ENCODE measurements around the gene FAM241B. TPM values are rescaled to one million over a fixed set of nuclear protein-coding genes. Genes with fewer than 3 reads are reported as not detected.
A peak's percentile ranks its signal among the peaks of the same experiment; 100 is the strongest.

The FAM241B gene
- total and polyA plus RNA-seq, 2 donors (not counting 1 experiment from before 2014, with no cell fraction given): 0.54 to 0.64 TPM

- no peak overlapping the region for H3K9ac ChIP-seq (ENCODE audit: low read length)
- no peaks in the 10 kb centered on the region for H4K20me1 ChIP-seq (ENCODE audit: control insufficient read depth, insufficient read depth, low read length, poor library complexity, severe bottlenecking)
- Mint-ChIP-seq H3K4me1 (peaks cover 6% of the 10 kb centered on the region), H3K27ac (no peak overlapping the region), H3K4me3 (peak overlapping the region; percentile 48), H3K27me3 (peaks cover 40% of the 10 kb centered on the region), H3K9me3 (ENCODE audit: insufficient read depth) (peaks cover 2% of the 10 kb centered on the region)
- no peak for DNase-seq
- 70% methylated on average over 2 of the region's 2 CpGs for WGBS (ENCODE audit: insufficient coverage)
- H3K79me2 ChIP-seq (ENCODE audit: control insufficient read depth, insufficient read depth, low read length): no peaks in the 10 kb centered on the region
- ChIA-PET CTCF (interaction anchor here (0.6 to 1.5 kb wide), 4 partner anchors 14 to 330 kb away, joined by 3 to 6 read pairs (median 3); no protein-coding TSS in a partner anchor), POLR2A (no interaction called here)
- peak overlapping the region; percentile 75 for H3K4me2 ChIP-seq (replicated peaks; ENCODE audit: low read depth, low read length, poor library complexity, severe bottlenecking)
- intact Hi-C loops (cut with micrococcal nuclease): no loop called here
- H3K36me3 ChIP-seq (replicated peaks in 1 of 2; ENCODE audit: control extremely low read depth in 1 of 2, control insufficient read depth in 1 of 2, extremely low read depth in 1 of 2, insufficient read depth in 2 of 2, low read length in 1 of 2): no peaks in the 10 kb centered on the region
- H2AFZ ChIP-seq (ENCODE audit: insufficient read depth, low read depth, low read length, poor library complexity, severe bottlenecking): peak overlapping the region; percentile 65
- peak overlapping the region in 1 of 5 experiments; percentile 46 for H3K4me3 ChIP-seq (ENCODE audit: control extremely low read depth in 1 of 5, extremely low read depth in 1 of 5, insufficient read depth in 1 of 5, low read depth in 2 of 5, low read length in 4 of 5)
- H3K4me1 ChIP-seq (ENCODE audit: control insufficient read depth in 2 of 2, insufficient read depth in 2 of 2, low read length in 2 of 2): peaks cover 4 to 6% of the 10 kb centered on the region in 2 donors
- H3K27ac ChIP-seq (ENCODE audit: low read length in 2 of 2): no peak overlapping the region
- ATAC-seq (ENCODE audit: low read depth): no peak
- no peak for TF ChIP-seq CTCF (IDR thresholded peaks at IDR 0.05)
- no peak for TF ChIP-seq EZH2 (IDR thresholded peaks at IDR 0.05; ENCODE audit: borderline replicate concordance, insufficient read depth, low read depth, low read length, poor library complexity, severe bottlenecking)
- peaks cover 0 to 6% (median 1%) of the 10 kb centered on the region in 3 donors for H3K9me3 ChIP-seq (ENCODE audit: control extremely low read depth in 1 of 3, control insufficient read depth in 2 of 3, insufficient read depth in 1 of 3, low read length in 2 of 3)
- peaks cover 0 to 27% (median 9%) of the 10 kb centered on the region in 4 experiments for H3K27me3 ChIP-seq (replicated peaks in 1 of 4; ENCODE audit: control extremely low read depth in 1 of 4, control insufficient read depth in 3 of 4, insufficient read depth in 4 of 4, low read length in 3 of 4)
These were observed 539 bp upstream of the FAM241B start for GRCh38 chr10:69629519-69629896.

GRCh38 chr10:69630651-69631400 lies 779 bp downstream of the FAM241B start:
- no peak for TF ChIP-seq EZH2 (IDR thresholded peaks at IDR 0.05; ENCODE audit: borderline replicate concordance, insufficient read depth, low read depth, low read length, poor library complexity, severe bottlenecking)
- TF ChIP-seq CTCF (IDR thresholded peaks at IDR 0.05): no peak
- ChIA-PET POLR2A (no interaction called here), CTCF (no interaction called here)
- H3K9me3 Mint-ChIP-seq (ENCODE audit: insufficient read depth): no peaks in the 10 kb centered on the region
- Histone ChIP-seq H3K27me3 (replicated peaks in 1 of 4; ENCODE audit: control extremely low read depth in 1 of 4, control insufficient read depth in 3 of 4, insufficient read depth in 4 of 4, low read length in 3 of 4) (peaks cover 0 to 27% (median 9%) of the 10 kb centered on the region in 4 experiments), H3K79me2 (ENCODE audit: control insufficient read depth, insufficient read depth, low read length) (no peaks in the 10 kb centered on the region), H3K4me2 (replicated peaks; ENCODE audit: low read depth, low read length, poor library complexity, severe bottlenecking) (peak overlapping the region; percentile 75), H3K9ac (ENCODE audit: low read length) (no peak overlapping the region), H2AFZ (ENCODE audit: insufficient read depth, low read depth, low read length, poor library complexity, severe bottlenecking) (peak overlapping the region; percentile 65), H3K4me1 (ENCODE audit: control insufficient read depth in 2 of 2, insufficient read depth in 2 of 2, low read length in 2 of 2) (peaks cover 4 to 6% of the 10 kb centered on the region in 2 donors), H4K20me1 (ENCODE audit: control insufficient read depth, insufficient read depth, low read length, poor library complexity, severe bottlenecking) (no peaks in the 10 kb centered on the region), H3K9me3 (ENCODE audit: control extremely low read depth in 1 of 3, control insufficient read depth in 2 of 3, insufficient read depth in 1 of 3, low read length in 2 of 3) (peaks cover 0 to 6% (median 1%) of the 10 kb centered on the region in 3 donors), H3K27ac (ENCODE audit: low read length in 2 of 2) (no peak overlapping the region), H3K36me3 (replicated peaks in 1 of 2; ENCODE audit: control extremely low read depth in 1 of 2, control insufficient read depth in 1 of 2, extremely low read depth in 1 of 2, insufficient read depth in 2 of 2, low read length in 1 of 2) (no peaks in the 10 kb centered on the region), H3K4me3 (ENCODE audit: control extremely low read depth in 1 of 5, extremely low read depth in 1 of 5, insufficient read depth in 1 of 5, low read depth in 2 of 5, low read length in 4 of 5) (peak overlapping the region in 3 of 5 experiments; percentile 25 to 46 (median 45))
- H3K4me3 Mint-ChIP-seq: peak overlapping the region; percentile 66
- H3K27ac Mint-ChIP-seq: no peak overlapping the region
- ATAC-seq (ENCODE audit: low read depth): no peak
- intact Hi-C loops (cut with micrococcal nuclease): no loop called here
- peaks cover 37% of the 10 kb centered on the region for H3K27me3 Mint-ChIP-seq
- peaks cover 6% of the 10 kb centered on the region for H3K4me1 Mint-ChIP-seq
- 91% methylated on average over 19 of the region's 24 CpGs for WGBS (ENCODE audit: insufficient coverage)
- DNase-seq: no peak
